ENCODE results near the gene MRPL38. TPM values are rescaled to one million over a fixed set of nuclear protein-coding genes. Genes with fewer than 3 reads are reported as not detected.
"Not testable (repeated sequence)": the region's sequence is repeated elsewhere in the genome, so short reads cannot be mapped to it uniquely, and the experiment has no call there.

MRPL38 gene
- polyA plus RNA-seq, 3 donors = 27.8 to 44.1 (median 36.0) TPM

DNA sequence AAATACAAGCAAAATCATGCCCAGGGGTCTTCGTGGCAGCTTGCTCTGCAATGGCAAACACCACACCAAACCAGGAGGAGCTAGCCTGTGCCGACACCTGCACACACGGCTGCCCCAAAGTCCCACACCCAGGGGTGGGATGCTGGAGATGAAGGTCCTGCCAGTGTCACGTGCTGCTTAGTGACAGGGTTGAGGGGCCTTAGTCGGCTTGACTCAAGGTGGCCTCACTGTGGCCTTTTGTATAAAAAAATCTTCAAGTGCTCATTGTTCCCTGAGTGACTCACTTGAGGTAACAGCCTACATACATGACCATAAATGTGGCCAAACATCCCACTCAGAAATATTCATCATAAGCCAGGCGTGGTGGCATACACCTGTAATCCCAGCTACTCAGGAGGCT is 15.2 kb downstream of the MRPL38 start:
- Histone ChIP-seq H3K36me3 (replicated peaks in 1 of 2; ENCODE audit: control insufficient read depth in 1 of 2, insufficient read depth in 2 of 2, low read length in 2 of 2) (peaks cover 15 to 34% of the 10 kb centered on the region in 2 donors), H3K4me2 (replicated peaks; ENCODE audit: extremely low read depth, low read length, poor library complexity, severe bottlenecking) (no peak overlapping the region), H3K27me3 (ENCODE audit: control insufficient read depth in 2 of 2, insufficient read depth in 2 of 2, low read length in 2 of 2) (no peaks in the 10 kb centered on the region), H3K9me3 (replicated peaks in 1 of 2; ENCODE audit: control insufficient read depth in 1 of 2, insufficient read depth in 1 of 2, low read length in 2 of 2) (no peaks in the 10 kb centered on the region), H2AFZ (ENCODE audit: insufficient read depth, low read depth, low read length, poor library complexity, severe bottlenecking) (no peak overlapping the region), H3K9ac (ENCODE audit: insufficient read depth, low read length, poor library complexity, severe bottlenecking) (no peak overlapping the region), H3K79me2 (ENCODE audit: insufficient read depth, low read length) (peaks cover 3% of the 10 kb centered on the region), H4K20me1 (ENCODE audit: insufficient read depth, low read length) (peaks cover 17% of the 10 kb centered on the region), H3K4me1 (ENCODE audit: control insufficient read depth in 1 of 2, insufficient read depth in 2 of 2, low read length in 2 of 2) (peaks cover 8 to 14% of the 10 kb centered on the region in 2 donors), H3K4me3 (replicated peaks in 1 of 3; ENCODE audit: low read depth in 2 of 3, low read length in 3 of 3) (no peak overlapping the region), H3K27ac (ENCODE audit: low read depth in 1 of 2, low read length in 2 of 2) (no peak overlapping the region)
- TF ChIP-seq, protein P1, sequence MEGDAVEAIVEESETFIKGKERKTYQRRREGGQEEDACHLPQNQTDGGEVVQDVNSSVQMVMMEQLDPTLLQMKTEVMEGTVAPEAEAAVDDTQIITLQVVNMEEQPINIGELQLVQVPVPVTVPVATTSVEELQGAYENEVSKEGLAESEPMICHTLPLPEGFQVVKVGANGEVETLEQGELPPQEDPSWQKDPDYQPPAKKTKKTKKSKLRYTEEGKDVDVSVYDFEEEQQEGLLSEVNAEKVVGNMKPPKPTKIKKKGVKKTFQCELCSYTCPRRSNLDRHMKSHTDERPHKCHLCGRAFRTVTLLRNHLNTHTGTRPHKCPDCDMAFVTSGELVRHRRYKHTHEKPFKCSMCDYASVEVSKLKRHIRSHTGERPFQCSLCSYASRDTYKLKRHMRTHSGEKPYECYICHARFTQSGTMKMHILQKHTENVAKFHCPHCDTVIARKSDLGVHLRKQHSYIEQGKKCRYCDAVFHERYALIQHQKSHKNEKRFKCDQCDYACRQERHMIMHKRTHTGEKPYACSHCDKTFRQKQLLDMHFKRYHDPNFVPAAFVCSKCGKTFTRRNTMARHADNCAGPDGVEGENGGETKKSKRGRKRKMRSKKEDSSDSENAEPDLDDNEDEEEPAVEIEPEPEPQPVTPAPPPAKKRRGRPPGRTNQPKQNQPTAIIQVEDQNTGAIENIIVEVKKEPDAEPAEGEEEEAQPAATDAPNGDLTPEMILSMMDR (IDR thresholded peaks at IDR 0.05) = no peak
- Mint-ChIP-seq H3K27me3 (ENCODE audit: low read depth in 3 of 3) (peaks cover 3 to 10% (median 7%) of the 10 kb centered on the region in 3 donors), H3K36me3 (peaks cover 16 to 29% of the 10 kb centered on the region in 2 donors), H3K9me3 (peaks cover 0 to 5% (median 0%) of the 10 kb centered on the region in 7 donors), H3K27ac (peak overlapping the region in 1 of 7 donors; percentile 24), H3K4me1 (peaks cover 20% of the 10 kb centered on the region), H3K4me3 (no peak overlapping the region)
- DNase-seq = no peak
- whole genome bisulfite sequencing (ENCODE audit: insufficient coverage) = 48% methylated on average over 2 of the region's 6 CpGs
- intact Hi-C loops (cut with micrococcal nuclease) = no loop called here

DNA sequence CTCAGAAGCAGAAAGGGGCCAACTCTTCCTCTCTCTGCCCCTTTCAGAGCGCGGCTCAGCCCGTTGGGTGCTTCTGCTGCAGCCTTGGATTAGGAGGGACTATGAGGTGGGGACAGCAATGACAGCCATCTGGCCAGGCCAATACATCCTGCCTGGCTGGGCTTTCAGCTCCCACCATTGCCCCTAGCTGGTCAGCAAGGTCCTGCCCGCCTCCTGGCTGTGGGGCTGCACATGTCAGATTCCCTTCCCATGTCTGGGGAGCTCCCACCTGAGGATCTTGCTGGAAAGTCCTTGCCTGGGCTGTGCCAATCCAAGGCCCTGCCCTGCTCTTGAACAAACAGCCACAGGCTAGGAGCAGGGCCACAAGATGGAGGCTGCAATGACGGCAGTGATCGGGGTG is 16.2 kb downstream of the MRPL38 start:
- no peak overlapping the region for H3K9ac ChIP-seq (ENCODE audit: insufficient read depth, low read length, poor library complexity, severe bottlenecking)
- no peaks in the 10 kb centered on the region for H3K27me3 ChIP-seq (ENCODE audit: control insufficient read depth in 2 of 2, insufficient read depth in 2 of 2, low read length in 2 of 2)
- Mint-ChIP-seq H3K4me1 (peaks cover 15% of the 10 kb centered on the region), H3K27ac (peak overlapping the region in 2 of 7 donors; percentile 30 to 58), H3K27me3 (ENCODE audit: low read depth in 3 of 3) (peaks cover 3 to 8% (median 7%) of the 10 kb centered on the region in 3 donors), H3K36me3 (peaks cover 16 to 26% of the 10 kb centered on the region in 2 donors), H3K9me3 (peaks cover 0 to 5% (median 0%) of the 10 kb centered on the region in 7 donors), H3K4me3 (no peak overlapping the region)
- intact Hi-C loops (cut with micrococcal nuclease) = no loop called here
- H3K4me3 ChIP-seq (replicated peaks in 1 of 3; ENCODE audit: low read depth in 2 of 3, low read length in 3 of 3) = no peak overlapping the region
- TF ChIP-seq, protein P1 (IDR thresholded peaks at IDR 0.05) = no peak
- H3K79me2 ChIP-seq (ENCODE audit: insufficient read depth, low read length) = no peaks in the 10 kb centered on the region
- WGBS (ENCODE audit: insufficient coverage) = 88% methylated on average over 1 of the region's 6 CpGs
- H2AFZ ChIP-seq (ENCODE audit: insufficient read depth, low read depth, low read length, poor library complexity, severe bottlenecking) = no peak overlapping the region
- DNase-seq = no peak
- H4K20me1 ChIP-seq (ENCODE audit: insufficient read depth, low read length) = peaks cover 9% of the 10 kb centered on the region
- H3K4me1 ChIP-seq (ENCODE audit: control insufficient read depth in 1 of 2, insufficient read depth in 2 of 2, low read length in 2 of 2) = peaks cover 8 to 14% of the 10 kb centered on the region in 2 donors
- H3K27ac ChIP-seq (ENCODE audit: low read depth in 1 of 2, low read length in 2 of 2) = no peak overlapping the region
- H3K4me2 ChIP-seq (replicated peaks; ENCODE audit: extremely low read depth, low read length, poor library complexity, severe bottlenecking) = no peak overlapping the region
- peaks cover 15 to 34% of the 10 kb centered on the region in 2 donors for H3K36me3 ChIP-seq (replicated peaks in 1 of 2; ENCODE audit: control insufficient read depth in 1 of 2, insufficient read depth in 2 of 2, low read length in 2 of 2)
- H3K9me3 ChIP-seq (replicated peaks in 1 of 2; ENCODE audit: control insufficient read depth in 1 of 2, insufficient read depth in 1 of 2, low read length in 2 of 2) = no peaks in the 10 kb centered on the region

DNA sequence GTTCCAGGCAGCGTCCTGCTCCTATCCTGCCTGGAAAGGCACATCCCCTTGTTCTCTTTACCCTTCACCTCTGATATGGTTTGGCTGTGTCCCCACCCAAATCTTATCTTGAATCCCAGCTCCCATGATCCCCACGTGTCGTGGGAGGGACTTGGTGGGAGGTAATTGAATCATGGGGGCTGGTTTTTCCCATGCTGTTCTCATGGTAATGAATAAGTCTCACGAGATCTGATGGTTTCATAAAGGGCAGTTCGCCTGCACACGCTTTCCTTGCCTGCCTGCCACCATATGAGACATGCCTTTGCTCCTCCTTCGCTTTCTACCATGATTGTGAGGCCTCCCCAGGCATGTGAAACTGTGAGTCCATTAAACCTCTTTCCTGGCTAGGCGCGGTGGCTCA is 18.8 kb downstream of the MRPL38 start:
- intact Hi-C loops (cut with micrococcal nuclease); H3K4me3 ChIP-seq (replicated peaks in 1 of 3; ENCODE audit: low read depth in 2 of 3, low read length in 3 of 3); H3K9ac ChIP-seq (ENCODE audit: insufficient read depth, low read length, poor library complexity, severe bottlenecking); H3K79me2 ChIP-seq (ENCODE audit: insufficient read depth, low read length); H3K27me3 ChIP-seq (ENCODE audit: control insufficient read depth in 2 of 2, insufficient read depth in 2 of 2, low read length in 2 of 2); H2AFZ ChIP-seq (ENCODE audit: insufficient read depth, low read depth, low read length, poor library complexity, severe bottlenecking); H3K4me2 ChIP-seq (replicated peaks; ENCODE audit: extremely low read depth, low read length, poor library complexity, severe bottlenecking); H3K27ac Mint-ChIP-seq; H3K4me3 Mint-ChIP-seq; H3K9me3 Mint-ChIP-seq; H4K20me1 ChIP-seq (ENCODE audit: insufficient read depth, low read length); H3K9me3 ChIP-seq (replicated peaks in 1 of 2; ENCODE audit: control insufficient read depth in 1 of 2, insufficient read depth in 1 of 2, low read length in 2 of 2); H3K27ac ChIP-seq (ENCODE audit: low read depth in 1 of 2, low read length in 2 of 2); DNase-seq: not testable (repeated sequence)
- 86% methylated on average over 4 of the region's 9 CpGs for WGBS (ENCODE audit: insufficient coverage)
- H3K36me3 ChIP-seq (replicated peaks in 1 of 2; ENCODE audit: control insufficient read depth in 1 of 2, insufficient read depth in 2 of 2, low read length in 2 of 2) = peaks cover 7 to 19% of the 10 kb centered on the region in 2 donors
- Mint-ChIP-seq H3K36me3 (peaks cover 8 to 15% of the 10 kb centered on the region in 2 donors), H3K4me1 (peaks cover 15% of the 10 kb centered on the region), H3K27me3 (ENCODE audit: low read depth in 3 of 3) (peaks cover 9 to 22% (median 15%) of the 10 kb centered on the region in 3 donors)
- H3K4me1 ChIP-seq (ENCODE audit: control insufficient read depth in 1 of 2, insufficient read depth in 2 of 2, low read length in 2 of 2) = peaks cover 8 to 14% of the 10 kb centered on the region in 2 donors
